Measurements from ENCODE around the gene CFAP61. TPM values are rescaled to one million over a fixed set of nuclear protein-coding genes. Genes with fewer than 3 reads are reported as not detected.

Gene CFAP61
- total RNA-seq, 5 donors from 2014 or later (not counting 1 experiment from before 2014, with no cell fraction given) = not detected

- POLR2A ChIA-PET = interaction anchor here in 1 of 2 donors (1.2 kb wide), 1 partner anchor 24 kb away, joined by 3 read pairs; no protein-coding TSS in a partner anchor
- H3K9me3 ChIP-seq = no peaks in the 10 kb centered on the region
- H3K4me1 ChIP-seq (ENCODE audit: control insufficient read depth in 1 of 2, extremely low read depth in 1 of 2, insufficient read depth in 2 of 2, low read length in 2 of 2) = no peaks in the 10 kb centered on the region
- H3K4me3 Mint-ChIP-seq = no peak overlapping the region
- peaks cover 0 to 22% (median 9%) of the 10 kb centered on the region in 3 donors for H3K4me1 Mint-ChIP-seq
- peaks cover 33% of the 10 kb centered on the region for H3K36me3 Mint-ChIP-seq
- no peak overlapping the region for H3K4me3 ChIP-seq (ENCODE audit: control insufficient read depth in 1 of 2, extremely low read depth in 1 of 2, low read length in 1 of 2)
- peaks cover 0 to 28% of the 10 kb centered on the region in 2 donors for H3K36me3 ChIP-seq (ENCODE audit: control insufficient read depth in 2 of 2, extremely low read depth in 1 of 2, insufficient read depth in 1 of 2, low read length in 1 of 2)
- no peak overlapping the region for H3K27ac Mint-ChIP-seq
- no peaks in the 10 kb centered on the region for H3K9me3 Mint-ChIP-seq
- H3K27me3 ChIP-seq (replicated peaks in 1 of 2; ENCODE audit: control insufficient read depth in 2 of 2, extremely low read depth in 1 of 2, insufficient read depth in 2 of 2, low read length in 1 of 2) = no peaks in the 10 kb centered on the region
- no CpG with 5 or more reads among the region's 2 CpGs for WGBS (ENCODE audit: insufficient coverage)
- ATAC-seq (replicated peaks in 1 of 4) (no peak), DNase-seq (no peak)
- CTCF ChIA-PET = interaction anchor here (0.6 to 1.2 kb wide), 3 partner anchors 14 to 41 kb away, joined by 3 to 4 read pairs (median 3); no protein-coding TSS in a partner anchor
- no peak overlapping the region for H3K27ac ChIP-seq (ENCODE audit: low read length)
- no peaks in the 10 kb centered on the region for H3K27me3 Mint-ChIP-seq
Measured at GRCh38 chr20:20027284-20027683, 25.0 kb upstream of the CFAP61 start.

- no peak overlapping the region for H3K4me3 ChIP-seq (ENCODE audit: control insufficient read depth in 1 of 2, extremely low read depth in 1 of 2, low read length in 1 of 2)
- Mint-ChIP-seq H3K4me1 (no peaks in the 10 kb centered on the region), H3K27ac (no peak overlapping the region), H3K27me3 (no peaks in the 10 kb centered on the region), H3K36me3 (peaks cover 47% of the 10 kb centered on the region), H3K9me3 (no peaks in the 10 kb centered on the region), H3K4me3 (no peak overlapping the region)
- no peak for DNase-seq
- H3K27me3 ChIP-seq (replicated peaks in 1 of 2; ENCODE audit: control insufficient read depth in 2 of 2, extremely low read depth in 1 of 2, insufficient read depth in 2 of 2, low read length in 1 of 2) = no peaks in the 10 kb centered on the region
- peaks cover 0 to 59% of the 10 kb centered on the region in 2 donors for H3K36me3 ChIP-seq (ENCODE audit: control insufficient read depth in 2 of 2, extremely low read depth in 1 of 2, insufficient read depth in 1 of 2, low read length in 1 of 2)
- CTCF ChIA-PET = no interaction called here
- no peak overlapping the region for H3K27ac ChIP-seq (ENCODE audit: low read length)
- H3K9me3 ChIP-seq = no peaks in the 10 kb centered on the region
- WGBS (ENCODE audit: insufficient coverage) = 91% methylated on average over 4 of the region's 5 CpGs
- POLR2A ChIA-PET = no interaction called here
- no peaks in the 10 kb centered on the region for H3K4me1 ChIP-seq (ENCODE audit: control insufficient read depth in 1 of 2, extremely low read depth in 1 of 2, insufficient read depth in 2 of 2, low read length in 2 of 2)
- ATAC-seq (replicated peaks in 1 of 4) = no peak
Measured at GRCh38 chr20:20031790-20032189, 20.5 kb upstream of the CFAP61 start.

- H3K36me3 ChIP-seq (ENCODE audit: control insufficient read depth in 2 of 2, extremely low read depth in 1 of 2, insufficient read depth in 1 of 2, low read length in 1 of 2) = peaks cover 0 to 77% of the 10 kb centered on the region in 2 donors
- CTCF ChIA-PET = interaction anchor here in 1 of 2 donors (0.7 kb wide), 1 partner anchor 1494 kb away, joined by 5 read pairs; no protein-coding TSS in a partner anchor
- H3K36me3 Mint-ChIP-seq = peaks cover 56% of the 10 kb centered on the region
- peak overlapping the region in 1 of 2 donors; percentile 11 for H3K27ac Mint-ChIP-seq
- H3K9me3 ChIP-seq = no peaks in the 10 kb centered on the region
- no CpG with 5 or more reads among the region's 4 CpGs for WGBS (ENCODE audit: insufficient coverage)
- no peak overlapping the region for H3K27ac ChIP-seq (ENCODE audit: low read length)
- no peak overlapping the region for H3K4me3 Mint-ChIP-seq
- H3K27me3 Mint-ChIP-seq = no peaks in the 10 kb centered on the region
- ATAC-seq (replicated peaks in 1 of 4) = no peak
- POLR2A ChIA-PET = no interaction called here
- DNase-seq = no peak
- H3K4me3 ChIP-seq (ENCODE audit: control insufficient read depth in 1 of 2, extremely low read depth in 1 of 2, low read length in 1 of 2) = no peak overlapping the region
- H3K4me1 Mint-ChIP-seq = peaks cover 0 to 6% (median 2%) of the 10 kb centered on the region in 3 donors
- H3K9me3 Mint-ChIP-seq = no peaks in the 10 kb centered on the region
- H3K27me3 ChIP-seq (replicated peaks in 1 of 2; ENCODE audit: control insufficient read depth in 2 of 2, extremely low read depth in 1 of 2, insufficient read depth in 2 of 2, low read length in 1 of 2) = no peaks in the 10 kb centered on the region
- H3K4me1 ChIP-seq (ENCODE audit: control insufficient read depth in 1 of 2, extremely low read depth in 1 of 2, insufficient read depth in 2 of 2, low read length in 2 of 2) = no peaks in the 10 kb centered on the region
Measured at GRCh38 chr20:20034486-20034885, 17.8 kb upstream of the CFAP61 start.

GRCh38 chr20:20036756-20037155 is 15.6 kb upstream of the CFAP61 start:
- POLR2A ChIA-PET = no interaction called here

GRCh38 chr20:20037960-20038359 is 14.4 kb upstream of the CFAP61 start:
- no peaks in the 10 kb centered on the region for H3K9me3 ChIP-seq
- peaks cover 0 to 93% of the 10 kb centered on the region in 2 donors for H3K36me3 ChIP-seq (ENCODE audit: control insufficient read depth in 2 of 2, extremely low read depth in 1 of 2, insufficient read depth in 1 of 2, low read length in 1 of 2)
- DNase-seq (no peak), ATAC-seq (replicated peaks in 1 of 4) (no peak)
- no peaks in the 10 kb centered on the region for H3K9me3 Mint-ChIP-seq
- 95% methylated on average over 5 of the region's 5 CpGs for WGBS (ENCODE audit: insufficient coverage)
- H3K4me3 Mint-ChIP-seq = no peak overlapping the region
- H3K27me3 ChIP-seq (replicated peaks in 1 of 2; ENCODE audit: control insufficient read depth in 2 of 2, extremely low read depth in 1 of 2, insufficient read depth in 2 of 2, low read length in 1 of 2) = no peaks in the 10 kb centered on the region
- CTCF ChIA-PET = interaction anchor here in 1 of 2 donors (0.7 kb wide), 1 partner anchor 52 kb away, joined by 3 read pairs; no protein-coding TSS in a partner anchor
- peaks cover 60% of the 10 kb centered on the region for H3K36me3 Mint-ChIP-seq
- H3K27me3 Mint-ChIP-seq = no peaks in the 10 kb centered on the region
- POLR2A ChIA-PET = interaction anchor here in 1 of 2 donors (0.6 kb wide), 2 partner anchors 15 to 1289 kb away, joined by 3 to 5 read pairs; no protein-coding TSS in a partner anchor
- no peak overlapping the region for H3K27ac ChIP-seq (ENCODE audit: low read length)
- peak overlapping the region in 1 of 2 donors; percentile 22 for H3K27ac Mint-ChIP-seq
- no peak overlapping the region for H3K4me3 ChIP-seq (ENCODE audit: control insufficient read depth in 1 of 2, extremely low read depth in 1 of 2, low read length in 1 of 2)
- H3K4me1 ChIP-seq (ENCODE audit: control insufficient read depth in 1 of 2, extremely low read depth in 1 of 2, insufficient read depth in 2 of 2, low read length in 2 of 2) = no peaks in the 10 kb centered on the region
- peaks cover 0 to 6% (median 2%) of the 10 kb centered on the region in 3 donors for H3K4me1 Mint-ChIP-seq

More at GRCh38 chr20:20036756-20037155, 15.6 kb upstream of the CFAP61 start:
- CTCF ChIA-PET = no interaction called here
- no peak for DNase-seq
- Histone ChIP-seq H3K4me1 (ENCODE audit: control insufficient read depth in 1 of 2, extremely low read depth in 1 of 2, insufficient read depth in 2 of 2, low read length in 2 of 2) (no peaks in the 10 kb centered on the region), H3K27me3 (replicated peaks in 1 of 2; ENCODE audit: control insufficient read depth in 2 of 2, extremely low read depth in 1 of 2, insufficient read depth in 2 of 2, low read length in 1 of 2) (no peaks in the 10 kb centered on the region), H3K4me3 (ENCODE audit: control insufficient read depth in 1 of 2, extremely low read depth in 1 of 2, low read length in 1 of 2) (no peak overlapping the region), H3K27ac (ENCODE audit: low read length) (no peak overlapping the region), H3K9me3 (no peaks in the 10 kb centered on the region), H3K36me3 (ENCODE audit: control insufficient read depth in 2 of 2, extremely low read depth in 1 of 2, insufficient read depth in 1 of 2, low read length in 1 of 2) (peaks cover 0 to 92% of the 10 kb centered on the region in 2 donors)
- 92% methylated on average over 3 of the region's 3 CpGs for WGBS (ENCODE audit: insufficient coverage)
- ATAC-seq (replicated peaks in 1 of 4) = no peak
- no peak overlapping the region for H3K4me3 Mint-ChIP-seq
- no peak overlapping the region for H3K27ac Mint-ChIP-seq
- H3K27me3 Mint-ChIP-seq = no peaks in the 10 kb centered on the region
- peaks cover 0 to 6% (median 2%) of the 10 kb centered on the region in 3 donors for H3K4me1 Mint-ChIP-seq
- peaks cover 57% of the 10 kb centered on the region for H3K36me3 Mint-ChIP-seq
- H3K9me3 Mint-ChIP-seq = no peaks in the 10 kb centered on the region

- no peak for ATAC-seq (replicated peaks in 1 of 4)
- no peak for DNase-seq
- H3K4me3 Mint-ChIP-seq = no peak overlapping the region
- Histone ChIP-seq H3K27ac (ENCODE audit: low read length) (no peak overlapping the region), H3K9me3 (no peaks in the 10 kb centered on the region), H3K4me1 (ENCODE audit: control insufficient read depth in 1 of 2, extremely low read depth in 1 of 2, insufficient read depth in 2 of 2, low read length in 2 of 2) (no peaks in the 10 kb centered on the region), H3K4me3 (ENCODE audit: control insufficient read depth in 1 of 2, extremely low read depth in 1 of 2, low read length in 1 of 2) (no peak overlapping the region), H3K36me3 (ENCODE audit: control insufficient read depth in 2 of 2, extremely low read depth in 1 of 2, insufficient read depth in 1 of 2, low read length in 1 of 2) (peaks cover 0 to 95% of the 10 kb centered on the region in 2 donors), H3K27me3 (replicated peaks in 1 of 2; ENCODE audit: control insufficient read depth in 2 of 2, extremely low read depth in 1 of 2, insufficient read depth in 2 of 2, low read length in 1 of 2) (no peaks in the 10 kb centered on the region)
- peak overlapping the region in 1 of 2 donors; percentile 55 for H3K27ac Mint-ChIP-seq
- peaks cover 0 to 6% (median 2%) of the 10 kb centered on the region in 3 donors for H3K4me1 Mint-ChIP-seq
- ChIA-PET CTCF (no interaction called here), POLR2A (interaction anchor here in 1 of 2 donors (0.6 kb wide), 1 partner anchor 1289 kb away, joined by 3 read pairs; no protein-coding TSS in a partner anchor)
- no peaks in the 10 kb centered on the region for H3K27me3 Mint-ChIP-seq
- 94% methylated on average over 5 of the region's 6 CpGs for WGBS (ENCODE audit: insufficient coverage)
- H3K9me3 Mint-ChIP-seq = no peaks in the 10 kb centered on the region
- H3K36me3 Mint-ChIP-seq = peaks cover 66% of the 10 kb centered on the region
Measured at GRCh38 chr20:20038586-20038985, 13.7 kb upstream of the CFAP61 start.

All from T-cell (primary cell).